ENCODE data around the gene ITFG2.

- TF ChIP-seq EP300 (IDR thresholded peaks at IDR 0.05; ENCODE audit: low read depth) = no peak
- TF ChIP-seq CTCF (IDR thresholded peaks at IDR 0.05) = no peak
Observed at GRCh38 chr12:2805143-2805520, 7.3 kb upstream of the ITFG2 start.
